Fibroblast of skin of scalp (primary cell): ENCODE results near the gene ASIC3.
"Not testable (repeated sequence)": the region's sequence is repeated elsewhere in the genome, so short reads cannot be mapped to it uniquely, and the experiment has no call there.

Source experiments
- DNase-seq: peaks from one replicate; pipeline ENCODE4 v3.0.0-alpha.2; 2013

Gene ASIC3

GRCh38 chr7:151013733-151014497 lies 34.4 kb upstream of the ASIC3 start:
- DNase-seq: peak; percentile 77

- DNase-seq: no peak
These were observed 33.4 kb upstream of the ASIC3 start for GRCh38 chr7:151014950-151015349.

GRCh38 chr7:151015967-151016366 lies 32.4 kb upstream of the ASIC3 start:
- DNase-seq: no peak

- no peak for DNase-seq
These were observed 31.8 kb upstream of the ASIC3 start for GRCh38 chr7:151016505-151016904.

- no peak for DNase-seq
These were observed 31.4 kb upstream of the ASIC3 start for GRCh38 chr7:151016942-151017341.

- DNase-seq: no peak
These were observed 30.9 kb upstream of the ASIC3 start for GRCh38 chr7:151017370-151017952.

- DNase-seq: peak; percentile 56
These were observed 30.3 kb upstream of the ASIC3 start for GRCh38 chr7:151017953-151018420.

GRCh38 chr7:151018421-151019129 lies 29.8 kb upstream of the ASIC3 start:
- peak; percentile 56 for DNase-seq

- DNase-seq: no peak
These were observed 29.2 kb upstream of the ASIC3 start for GRCh38 chr7:151019130-151019447.

- no peak for DNase-seq
These were observed 28.1 kb upstream of the ASIC3 start for GRCh38 chr7:151020231-151020630.

- no peak for DNase-seq
These were observed 25.1 kb upstream of the ASIC3 start for GRCh38 chr7:151023232-151023631.

- DNase-seq: no peak
These were observed 23.8 kb upstream of the ASIC3 start, which contains the start of gene ATG9B for GRCh38 chr7:151024435-151025056. Gene ATG9B, minus strand, starts transcription at chr7:151024494. Its CDS starts 71 bp downstream, at chr7:151024423.

- DNase-seq: no peak
These were observed 22.2 kb upstream of the ASIC3 start for GRCh38 chr7:151025924-151026671.

- DNase-seq: not testable (repeated sequence)
These were observed 21.3 kb upstream of the ASIC3 start for GRCh38 chr7:151026771-151027727.

GRCh38 chr7:151027728-151028130 lies 20.6 kb upstream of the ASIC3 start:
- not testable (repeated sequence) for DNase-seq

GRCh38 chr7:151028131-151028947 lies 20.0 kb upstream of the ASIC3 start, which contains the start of gene ABCB8:
Gene ABCB8, plus strand, starts transcription at chr7:151028450. Its CDS starts 66 bp downstream, at chr7:151028516.
- peak; percentile 99 for DNase-seq

- no peak for DNase-seq
These were observed 19.3 kb upstream of the ASIC3 start for GRCh38 chr7:151028948-151029501.

- no peak for DNase-seq
These were observed 17.3 kb upstream of the ASIC3 start for GRCh38 chr7:151031011-151031410.

- DNase-seq: no peak
These were observed 15.1 kb upstream of the ASIC3 start for GRCh38 chr7:151032936-151033863.
